Type B pancreatic cell (in vitro differentiated cells): Measurements from ENCODE around the gene DGKI. TPM values are rescaled to one million over a fixed set of nuclear protein-coding genes. Genes with fewer than 3 reads are reported as not detected.

Source experiments
- DNase-seq: peaks from one replicate; pipeline ENCODE4 v3.0.0; 2021; ENCODE audit warnings: mixed read lengths; ENCODE audit not compliant: unreplicated experiment; ENCODE audit errors: extremely low spot score
- H3K27ac Mint-ChIP-seq: 2 replicates; pipeline ENCODE4 v1.8.0; 2021; ENCODE audit warnings: mild to moderate bottlenecking, mixed read lengths
- H3K27me3 Mint-ChIP-seq: 2 replicates; pipeline ENCODE4 v1.8.0; 2021; ENCODE audit warnings: mixed read lengths
- H3K36me3 Mint-ChIP-seq: 2 replicates; pipeline ENCODE4 v1.8.0; 2021; ENCODE audit warnings: mixed read lengths
- H3K4me1 Mint-ChIP-seq: one replicate; pipeline ENCODE4 v1.8.0; 2021; ENCODE audit warnings: mixed read lengths; ENCODE audit not compliant: unreplicated experiment
- H3K4me3 Mint-ChIP-seq: 2 replicates; pipeline ENCODE4 v1.8.0; 2021; ENCODE audit warnings: mild to moderate bottlenecking, mixed read lengths
- H3K9me3 Mint-ChIP-seq: 2 replicates; pipeline ENCODE4 v1.8.0; 2021; ENCODE audit warnings: mixed read lengths
- CTCF ChIP-seq: fragments of 200-600 bp; sonication (generic); conservative IDR thresholded peaks from 2 replicates; pipeline ENCODE4 v1.5.0; 2021; ENCODE audit warnings: antibody characterized with exemption, mild to moderate bottlenecking
- total RNA-seq: library from RNA; stranded (reverse); gene quantifications from 2 replicates; pipeline ENCODE4 v1.2.1, GENCODE V29; 2021; ENCODE audit warnings: low replicate concordance

DGKI gene
- total RNA-seq, 1 donor from 2014 or later: 2.8 TPM

DNA sequence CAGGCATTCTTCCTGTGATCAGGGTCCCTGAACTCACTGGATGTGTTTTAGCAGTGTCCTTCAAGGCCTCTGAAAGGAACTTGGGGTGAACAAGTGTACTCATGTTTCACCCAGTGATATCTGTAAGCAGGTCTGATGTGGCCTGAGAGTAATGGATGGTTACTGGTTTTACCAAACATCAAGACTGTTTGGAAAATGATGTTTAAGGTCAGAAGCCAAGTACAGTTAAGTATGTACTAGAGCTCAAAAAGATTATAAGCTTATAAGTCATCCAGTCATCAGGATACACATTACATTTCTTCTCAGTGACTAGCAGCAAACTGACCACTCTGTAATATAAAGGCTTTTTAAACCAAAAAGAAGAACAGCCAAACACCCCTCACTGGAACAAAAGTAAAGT lies 423.5 kb downstream of the DGKI start:
- DNase-seq: no peak
- Mint-ChIP-seq H3K27ac (no peak overlapping the region), H3K9me3 (no peaks in the 10 kb centered on the region), H3K36me3 (peaks cover 3% of the 10 kb centered on the region), H3K4me1 (peaks cover 5% of the 10 kb centered on the region), H3K4me3 (no peak overlapping the region), H3K27me3 (no peaks in the 10 kb centered on the region)
- TF ChIP-seq CTCF: no peak

DNA sequence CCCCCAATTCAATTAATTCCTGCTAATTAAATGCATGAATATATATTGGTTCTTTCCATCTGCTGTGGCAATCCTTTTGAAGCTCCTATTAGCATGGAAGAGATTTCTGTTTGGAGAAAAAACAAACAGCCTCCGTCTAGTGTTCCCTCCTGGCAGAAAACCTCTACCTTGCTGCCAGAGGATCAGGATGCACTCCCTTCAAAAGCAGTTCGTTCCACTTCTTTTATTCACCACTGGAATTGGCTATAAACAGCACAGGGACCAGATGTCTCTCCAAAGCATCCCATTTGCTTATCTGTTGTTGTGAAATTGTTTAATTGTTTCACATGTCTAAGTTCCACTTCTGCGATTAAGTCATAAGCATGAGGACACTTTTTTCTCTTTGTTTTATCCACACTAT lies 425.4 kb downstream of the DGKI start:
- Mint-ChIP-seq H3K4me1 (peaks cover 12% of the 10 kb centered on the region), H3K9me3 (no peaks in the 10 kb centered on the region), H3K4me3 (no peak overlapping the region), H3K36me3 (peaks cover 3% of the 10 kb centered on the region), H3K27me3 (peaks cover 3% of the 10 kb centered on the region), H3K27ac (no peak overlapping the region)
- no peak for DNase-seq
- TF ChIP-seq CTCF: no peak

GRCh38 chr7:137418841-137419240 lies 427.9 kb downstream of the DGKI start:
- H3K9me3 Mint-ChIP-seq: no peaks in the 10 kb centered on the region
- H3K4me3 Mint-ChIP-seq: no peak overlapping the region
- H3K27me3 Mint-ChIP-seq: peaks cover 3% of the 10 kb centered on the region
- H3K27ac Mint-ChIP-seq: no peak overlapping the region
- TF ChIP-seq CTCF: no peak
- H3K4me1 Mint-ChIP-seq: peaks cover 12% of the 10 kb centered on the region
- peaks cover 3% of the 10 kb centered on the region for H3K36me3 Mint-ChIP-seq
- DNase-seq: no peak

- no peak overlapping the region for H3K4me3 Mint-ChIP-seq
- TF ChIP-seq CTCF: no peak
- H3K36me3 Mint-ChIP-seq: peaks cover 3% of the 10 kb centered on the region
- H3K27me3 Mint-ChIP-seq: peaks cover 3% of the 10 kb centered on the region
- H3K9me3 Mint-ChIP-seq: no peaks in the 10 kb centered on the region
- no peak for DNase-seq
- H3K4me1 Mint-ChIP-seq: peaks cover 12% of the 10 kb centered on the region
- no peak overlapping the region for H3K27ac Mint-ChIP-seq
These were observed 429.3 kb downstream of the DGKI start for GRCh38 chr7:137417464-137417863.

DNA sequence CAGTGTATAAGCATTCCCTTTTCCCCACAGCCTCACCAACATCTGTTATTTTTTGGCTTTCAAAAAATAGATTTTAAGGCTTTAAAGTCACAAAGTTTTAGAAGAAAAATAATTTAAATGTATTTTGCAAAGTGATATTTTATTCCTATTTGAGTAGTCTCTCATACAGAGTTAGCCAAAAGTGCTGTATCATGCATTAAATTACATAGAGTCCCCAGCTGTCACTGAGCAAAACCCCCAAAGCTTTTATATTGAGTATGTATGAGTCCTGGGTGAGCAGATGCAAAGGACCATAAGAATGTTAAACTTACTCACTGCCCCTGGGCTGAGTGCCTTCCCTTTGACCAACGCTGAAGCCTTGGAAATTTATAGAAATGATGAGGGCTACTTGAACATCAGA lies 432.9 kb downstream of the DGKI start:
- Mint-ChIP-seq H3K27me3 (peaks cover 3% of the 10 kb centered on the region), H3K27ac (no peak overlapping the region), H3K4me3 (no peak overlapping the region), H3K36me3 (no peaks in the 10 kb centered on the region), H3K4me1 (peaks cover 9% of the 10 kb centered on the region), H3K9me3 (no peaks in the 10 kb centered on the region)
- DNase-seq: no peak
- no peak for TF ChIP-seq CTCF

GRCh38 chr7:137411446-137411845 lies 435.3 kb downstream of the DGKI start:
- no peaks in the 10 kb centered on the region for H3K9me3 Mint-ChIP-seq
- no peaks in the 10 kb centered on the region for H3K27me3 Mint-ChIP-seq
- no peak for DNase-seq
- H3K4me3 Mint-ChIP-seq: no peak overlapping the region
- no peak for TF ChIP-seq CTCF
- no peaks in the 10 kb centered on the region for H3K36me3 Mint-ChIP-seq
- peaks cover 8% of the 10 kb centered on the region for H3K4me1 Mint-ChIP-seq
- H3K27ac Mint-ChIP-seq: no peak overlapping the region
